Endothelial cell (in vitro differentiated cells): Measurements from ENCODE around the gene PAK1IP1. TPM values are rescaled to one million over a fixed set of nuclear protein-coding genes. Genes with fewer than 3 reads are reported as not detected.

ENCODE experiments used
- DNase-seq: peaks from one replicate; pipeline ENCODE4 v3.0.0; 2021; ENCODE audit warnings: low spot score
- H3K27ac Mint-ChIP-seq: one replicate; pipeline ENCODE4 v1.8.0; 2021; ENCODE audit warnings: mixed read lengths, inconsistent platforms; ENCODE audit not compliant: unreplicated experiment
- H3K27me3 Mint-ChIP-seq: one replicate; pipeline ENCODE4 v1.8.0; 2021; ENCODE audit warnings: mild to moderate bottlenecking, moderate library complexity, mixed read lengths, inconsistent platforms; ENCODE audit not compliant: unreplicated experiment
- H3K36me3 Mint-ChIP-seq: one replicate; pipeline ENCODE4 v1.8.0; 2021; ENCODE audit warnings: mild to moderate bottlenecking, low read depth, mixed read lengths, inconsistent platforms; ENCODE audit not compliant: unreplicated experiment
- H3K4me1 Mint-ChIP-seq: one replicate; pipeline ENCODE4 v1.8.0; 2021; ENCODE audit warnings: mild to moderate bottlenecking, mixed read lengths, inconsistent platforms; ENCODE audit not compliant: unreplicated experiment
- H3K4me3 Mint-ChIP-seq: one replicate; pipeline ENCODE4 v1.8.0; 2021; ENCODE audit warnings: mild to moderate bottlenecking, mixed read lengths, inconsistent platforms; ENCODE audit not compliant: unreplicated experiment
- H3K9me3 Mint-ChIP-seq: one replicate; pipeline ENCODE4 v1.8.0; 2021; ENCODE audit warnings: mixed read lengths, inconsistent platforms; ENCODE audit not compliant: unreplicated experiment
- CTCF ChIP-seq: fragments of 200-600 bp; sonication (generic); IDR thresholded peaks from one replicate; pipeline ENCODE4 v1.5.0; 2021; ENCODE audit warnings: antibody characterized with exemption; ENCODE audit not compliant: unreplicated experiment
- total RNA-seq: library from RNA; stranded (reverse); fragmentation: NEBNext Ultra II Directional; extraction: Animal tissue kit (Norgen Biotek cat#: 25700); gene quantifications from one replicate; pipeline ENCODE4 v1.2.1, GENCODE V29; 2021; ENCODE audit not compliant: unreplicated experiment

Gene PAK1IP1
- total RNA-seq, 1 donor from 2014 or later: 12.8 TPM

- H3K4me3 Mint-ChIP-seq: no peak overlapping the region
- no peaks in the 10 kb centered on the region for H3K36me3 Mint-ChIP-seq
- H3K27me3 Mint-ChIP-seq: peaks cover 3% of the 10 kb centered on the region
- DNase-seq: no peak
- TF ChIP-seq CTCF: no peak
- no peak overlapping the region for H3K27ac Mint-ChIP-seq
- H3K9me3 Mint-ChIP-seq: no peaks in the 10 kb centered on the region
- peaks cover 39% of the 10 kb centered on the region for H3K4me1 Mint-ChIP-seq
These were observed 7.9 kb upstream of the PAK1IP1 start for GRCh38 chr6:10686901-10687300.

GRCh38 chr6:10687582-10687981, 7.2 kb upstream of the PAK1IP1 start:
- H3K4me3 Mint-ChIP-seq: no peak overlapping the region
- H3K36me3 Mint-ChIP-seq: no peaks in the 10 kb centered on the region
- peaks cover 3% of the 10 kb centered on the region for H3K27me3 Mint-ChIP-seq
- peaks cover 35% of the 10 kb centered on the region for H3K4me1 Mint-ChIP-seq
- no peak for TF ChIP-seq CTCF
- DNase-seq: no peak
- H3K27ac Mint-ChIP-seq: no peak overlapping the region
- no peaks in the 10 kb centered on the region for H3K9me3 Mint-ChIP-seq

GRCh38 chr6:10690651-10691445, 3.9 kb upstream of the PAK1IP1 start:
- H3K36me3 Mint-ChIP-seq: no peaks in the 10 kb centered on the region
- peaks cover 6% of the 10 kb centered on the region for H3K27me3 Mint-ChIP-seq
- H3K4me1 Mint-ChIP-seq: peaks cover 36% of the 10 kb centered on the region
- H3K9me3 Mint-ChIP-seq: no peaks in the 10 kb centered on the region
- H3K27ac Mint-ChIP-seq: peak overlapping the region; percentile 68
- TF ChIP-seq CTCF: no peak
- H3K4me3 Mint-ChIP-seq: no peak overlapping the region
- no peak for DNase-seq

- H3K4me1 Mint-ChIP-seq: peaks cover 36% of the 10 kb centered on the region
- H3K9me3 Mint-ChIP-seq: no peaks in the 10 kb centered on the region
These were observed 1.7 kb upstream of the PAK1IP1 start for GRCh38 chr6:10692965-10693538.

More at GRCh38 chr6:10692965-10693538, 1.7 kb upstream of the PAK1IP1 start:
- Mint-ChIP-seq H3K27me3 (peaks cover 6% of the 10 kb centered on the region), H3K27ac (peak overlapping the region; percentile 89), H3K36me3 (peaks cover 3% of the 10 kb centered on the region), H3K4me3 (peak overlapping the region; percentile 92)
- no peak for TF ChIP-seq CTCF
- DNase-seq: no peak
